Dendritic cell treated with granulocyte-macrophage colony-stimulating factor and Interleukin-4, amounts not matched to agents 40 ng/mL and 50 ng/mL, for 4 days (primary cell): Measurements from ENCODE around the gene DGKB.

Experiments used
- H3K27ac Mint-ChIP-seq: one replicate; pipeline ENCODE4 v1.8.0; 2022; ENCODE audit warnings: mild to moderate bottlenecking, mixed read lengths
- H3K27me3 Mint-ChIP-seq: one replicate; pipeline ENCODE4 v1.8.0; 2022; ENCODE audit warnings: mild to moderate bottlenecking, mixed read lengths
- H3K36me3 Mint-ChIP-seq: one replicate; pipeline ENCODE4 v1.8.0; 2022; ENCODE audit warnings: low read depth, mixed read lengths
- H3K4me1 Mint-ChIP-seq: one replicate; pipeline ENCODE4 v1.8.0; 2022; ENCODE audit warnings: low read depth, mixed read lengths
- H3K4me3 Mint-ChIP-seq: one replicate; pipeline ENCODE4 v1.8.0; 2022; ENCODE audit warnings: mild to moderate bottlenecking, moderate library complexity, mixed read lengths
- H3K9me3 Mint-ChIP-seq: one replicate; pipeline ENCODE4 v1.8.0; 2022; ENCODE audit warnings: mixed read lengths
- intact Hi-C: fragments of 100-400 bp; cut with micrococcal nuclease; formaldehyde crosslinking; loops from one replicate; pipeline ENCODE4 v1.15.0; 2022

Gene DGKB

DNA sequence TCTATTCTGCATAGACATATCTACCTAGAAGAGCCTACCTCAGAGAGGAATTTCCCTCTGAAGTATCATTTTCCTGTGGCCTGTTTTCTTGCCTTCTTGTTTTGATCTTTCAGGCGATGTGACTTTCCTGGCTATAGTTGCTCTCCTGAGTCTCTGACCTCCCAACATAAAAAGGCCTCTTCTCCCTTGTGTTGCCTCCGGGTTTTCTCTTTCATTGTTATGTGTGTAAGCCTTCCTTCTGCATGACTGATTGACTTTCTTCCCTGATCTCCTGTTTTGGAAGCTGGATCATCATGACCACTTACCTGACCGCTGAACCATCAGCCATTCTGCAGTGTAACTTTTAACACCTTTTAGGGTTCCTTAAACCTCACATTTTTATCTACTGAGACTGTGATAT lies 471.6 kb downstream of the DGKB start:
- no peaks in the 10 kb centered on the region for H3K27me3 Mint-ChIP-seq
- H3K4me3 Mint-ChIP-seq, result no peak overlapping the region
- intact Hi-C loops, result no loop called here
- no peaks in the 10 kb centered on the region for H3K4me1 Mint-ChIP-seq
- H3K9me3 Mint-ChIP-seq, result peaks cover 36% of the 10 kb centered on the region
- no peak overlapping the region for H3K27ac Mint-ChIP-seq
- no peaks in the 10 kb centered on the region for H3K36me3 Mint-ChIP-seq

- peaks cover 11% of the 10 kb centered on the region for H3K9me3 Mint-ChIP-seq
- H3K4me3 Mint-ChIP-seq, result no peak overlapping the region
- H3K36me3 Mint-ChIP-seq, result no peaks in the 10 kb centered on the region
- intact Hi-C loops, result no loop called here
- no peaks in the 10 kb centered on the region for H3K27me3 Mint-ChIP-seq
- no peaks in the 10 kb centered on the region for H3K4me1 Mint-ChIP-seq
- H3K27ac Mint-ChIP-seq, result no peak overlapping the region
Observed at GRCh38 chr7:14425559-14425958, 477.0 kb downstream of the DGKB start.

DNA sequence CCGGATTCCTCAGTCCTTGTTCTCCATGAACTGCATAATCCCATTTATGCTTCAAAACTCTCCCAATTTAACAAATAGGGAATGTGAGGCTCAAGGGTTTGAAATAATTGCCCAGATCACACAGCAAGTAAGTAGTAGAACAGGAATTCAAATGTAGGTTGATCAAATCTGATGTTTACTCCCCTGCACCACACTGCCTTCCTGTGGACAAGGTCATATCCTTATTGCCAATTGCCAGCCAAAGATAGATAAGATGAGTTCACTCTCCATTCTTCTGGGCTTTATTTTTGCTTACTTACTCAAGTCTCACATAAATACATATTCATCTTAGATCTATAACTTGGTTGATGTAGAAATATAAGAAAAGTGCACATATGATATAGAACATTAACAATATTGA lies 477.9 kb downstream of the DGKB start:
- no peaks in the 10 kb centered on the region for H3K36me3 Mint-ChIP-seq
- H3K27me3 Mint-ChIP-seq, result no peaks in the 10 kb centered on the region
- no peak overlapping the region for H3K4me3 Mint-ChIP-seq
- no peak overlapping the region for H3K27ac Mint-ChIP-seq
- intact Hi-C loops, result no loop called here
- H3K9me3 Mint-ChIP-seq, result peaks cover 11% of the 10 kb centered on the region
- H3K4me1 Mint-ChIP-seq, result no peaks in the 10 kb centered on the region

GRCh38 chr7:14420768-14421167 lies 481.8 kb downstream of the DGKB start:
- Mint-ChIP-seq H3K27me3 (no peaks in the 10 kb centered on the region), H3K27ac (no peak overlapping the region), H3K36me3 (no peaks in the 10 kb centered on the region), H3K9me3 (peaks cover 11% of the 10 kb centered on the region), H3K4me3 (no peak overlapping the region), H3K4me1 (no peaks in the 10 kb centered on the region)
- intact Hi-C loops, result no loop called here

DNA sequence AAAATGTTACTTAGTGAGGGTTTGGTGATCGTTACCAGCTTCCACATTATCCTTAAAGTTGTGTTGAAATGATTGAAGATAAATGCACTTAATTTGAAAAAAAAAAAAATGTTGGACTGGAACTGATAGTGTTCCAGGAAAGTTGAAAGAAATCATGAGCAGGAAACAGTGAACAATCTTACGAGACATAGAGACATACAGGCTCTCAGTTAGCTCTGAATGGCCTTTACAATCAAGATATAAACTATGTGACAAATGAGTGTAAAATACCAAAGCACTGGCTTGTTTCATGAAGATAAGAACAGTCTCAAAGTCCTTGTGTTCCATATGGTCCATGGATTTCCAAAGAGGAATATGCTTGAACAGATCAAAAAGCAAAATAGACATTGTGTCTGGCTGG lies 483.0 kb downstream of the DGKB start:
- intact Hi-C loops, result no loop called here
- Mint-ChIP-seq H3K36me3 (no peaks in the 10 kb centered on the region), H3K4me3 (no peak overlapping the region), H3K4me1 (no peaks in the 10 kb centered on the region), H3K27me3 (no peaks in the 10 kb centered on the region), H3K27ac (no peak overlapping the region), H3K9me3 (peaks cover 10% of the 10 kb centered on the region)

DNA sequence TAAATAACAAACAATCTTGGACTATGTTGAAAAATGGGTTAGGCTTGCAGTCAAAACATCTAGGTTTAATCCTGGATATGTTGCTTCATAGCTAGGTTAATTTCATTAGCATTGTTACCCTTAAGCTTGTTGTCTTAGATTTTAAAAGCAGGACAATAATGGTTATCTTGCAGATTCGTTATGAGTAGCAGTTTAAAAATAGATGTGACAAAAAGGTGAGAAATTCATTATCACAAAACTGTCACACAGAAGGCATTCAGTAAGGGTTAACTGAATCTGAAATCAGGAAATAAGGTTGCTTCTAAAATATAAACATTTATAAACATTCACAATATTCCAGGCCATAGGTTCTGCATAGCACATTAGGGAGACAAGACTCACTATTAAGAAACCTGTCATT lies 483.9 kb downstream of the DGKB start:
- Mint-ChIP-seq H3K4me1 (no peaks in the 10 kb centered on the region), H3K9me3 (peaks cover 1% of the 10 kb centered on the region), H3K4me3 (no peak overlapping the region), H3K27me3 (no peaks in the 10 kb centered on the region), H3K27ac (no peak overlapping the region), H3K36me3 (no peaks in the 10 kb centered on the region)
- intact Hi-C loops, result no loop called here

GRCh38 chr7:14414274-14414986 lies 488.1 kb downstream of the DGKB start:
- Mint-ChIP-seq H3K36me3 (no peaks in the 10 kb centered on the region), H3K27ac (no peak overlapping the region), H3K9me3 (peaks cover 10% of the 10 kb centered on the region), H3K27me3 (no peaks in the 10 kb centered on the region), H3K4me3 (no peak overlapping the region), H3K4me1 (no peaks in the 10 kb centered on the region)
- intact Hi-C loops, result no loop called here

GRCh38 chr7:14407246-14408015 lies 495.1 kb downstream of the DGKB start:
- intact Hi-C loops, result no loop called here
- no peaks in the 10 kb centered on the region for H3K27me3 Mint-ChIP-seq
- peaks cover 14% of the 10 kb centered on the region for H3K9me3 Mint-ChIP-seq
- H3K4me3 Mint-ChIP-seq, result no peak overlapping the region
- H3K36me3 Mint-ChIP-seq, result no peaks in the 10 kb centered on the region
- no peaks in the 10 kb centered on the region for H3K4me1 Mint-ChIP-seq
- no peak overlapping the region for H3K27ac Mint-ChIP-seq

- no peak overlapping the region for H3K4me3 Mint-ChIP-seq
- H3K36me3 Mint-ChIP-seq, result no peaks in the 10 kb centered on the region
- intact Hi-C loops, result no loop called here
- H3K4me1 Mint-ChIP-seq, result no peaks in the 10 kb centered on the region
- H3K9me3 Mint-ChIP-seq, result peaks cover 13% of the 10 kb centered on the region
- no peaks in the 10 kb centered on the region for H3K27me3 Mint-ChIP-seq
- H3K27ac Mint-ChIP-seq, result no peak overlapping the region
Observed at GRCh38 chr7:14403587-14403986, 499.0 kb downstream of the DGKB start.

- Mint-ChIP-seq H3K4me1 (no peaks in the 10 kb centered on the region), H3K4me3 (no peak overlapping the region), H3K27me3 (no peaks in the 10 kb centered on the region), H3K27ac (no peak overlapping the region), H3K9me3 (peaks cover 28% of the 10 kb centered on the region), H3K36me3 (no peaks in the 10 kb centered on the region)
- intact Hi-C loops, result no loop called here
Observed at GRCh38 chr7:14400271-14400670, 502.3 kb downstream of the DGKB start.

DNA sequence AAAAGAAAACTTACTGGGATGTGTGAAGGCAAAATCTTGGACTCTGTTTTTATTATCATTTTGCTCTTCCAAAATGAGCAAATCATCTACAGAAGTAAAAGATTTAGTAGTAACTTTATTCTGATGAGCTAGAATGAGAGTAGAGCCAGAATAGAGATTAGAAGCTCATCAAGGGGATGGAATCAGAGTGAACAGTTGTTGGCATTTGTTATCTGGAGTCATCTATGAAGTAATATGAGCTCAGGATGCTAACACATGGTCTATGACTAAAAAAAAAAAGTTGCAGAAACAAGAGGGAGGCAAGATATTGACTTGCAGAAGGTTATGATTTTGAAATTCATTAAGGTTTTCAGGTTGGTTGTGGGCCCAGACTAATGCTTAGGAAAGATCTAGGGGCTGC lies 504.0 kb downstream of the DGKB start:
- Mint-ChIP-seq H3K36me3 (no peaks in the 10 kb centered on the region), H3K9me3 (peaks cover 30% of the 10 kb centered on the region), H3K4me1 (no peaks in the 10 kb centered on the region), H3K27ac (no peak overlapping the region), H3K4me3 (no peak overlapping the region), H3K27me3 (no peaks in the 10 kb centered on the region)
- intact Hi-C loops, result no loop called here

DNA sequence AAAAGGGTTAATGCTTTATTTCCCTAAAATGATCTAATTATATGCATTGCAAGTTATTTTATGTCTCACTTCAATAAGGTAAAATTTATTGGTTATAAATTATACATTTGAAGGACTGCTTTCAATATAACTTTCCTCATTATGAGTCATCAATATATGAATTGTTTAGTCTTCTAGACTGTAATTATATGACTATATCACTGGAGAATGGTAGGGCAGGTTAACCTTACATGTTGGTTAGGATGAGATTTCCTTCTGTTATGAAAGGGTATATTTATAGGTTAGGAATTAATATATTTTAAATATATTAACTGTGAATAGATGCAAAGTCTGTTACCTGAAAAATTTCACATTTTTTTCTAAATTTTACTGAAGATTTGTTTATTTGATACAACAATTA lies 506.7 kb downstream of the DGKB start:
- Mint-ChIP-seq H3K36me3 (no peaks in the 10 kb centered on the region), H3K9me3 (peaks cover 29% of the 10 kb centered on the region), H3K27ac (no peak overlapping the region), H3K4me3 (no peak overlapping the region), H3K4me1 (no peaks in the 10 kb centered on the region), H3K27me3 (no peaks in the 10 kb centered on the region)
- intact Hi-C loops, result no loop called here

DNA sequence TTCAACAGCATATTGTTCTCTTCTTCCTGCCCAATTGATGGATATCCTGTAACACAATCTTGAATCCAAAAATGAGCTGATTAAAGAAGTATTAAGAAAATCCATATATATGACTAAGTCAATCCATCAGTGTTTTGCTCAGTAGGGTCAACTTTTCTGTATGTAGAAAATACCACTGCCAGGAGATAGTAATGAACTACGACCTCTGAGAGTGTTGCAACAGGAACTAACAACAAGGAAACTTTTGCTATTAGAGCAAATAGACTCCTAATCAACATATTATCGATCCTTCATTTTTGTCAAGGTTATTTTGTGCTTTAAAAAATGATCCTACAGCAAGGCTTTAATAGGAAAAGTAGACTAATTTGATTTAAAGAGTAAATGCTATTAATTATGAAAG lies 507.8 kb downstream of the DGKB start:
- no peaks in the 10 kb centered on the region for H3K36me3 Mint-ChIP-seq

GRCh38 chr7:14389595-14389994 lies 513.0 kb downstream of the DGKB start:
- Mint-ChIP-seq H3K4me3 (no peak overlapping the region), H3K9me3 (peaks cover 17% of the 10 kb centered on the region), H3K4me1 (no peaks in the 10 kb centered on the region), H3K27me3 (no peaks in the 10 kb centered on the region), H3K27ac (no peak overlapping the region), H3K36me3 (no peaks in the 10 kb centered on the region)
- intact Hi-C loops, result no loop called here

More for the DNA sequence above, 507.8 kb downstream of the DGKB start:
- Mint-ChIP-seq H3K27me3 (no peaks in the 10 kb centered on the region), H3K4me1 (no peaks in the 10 kb centered on the region), H3K27ac (no peak overlapping the region), H3K4me3 (no peak overlapping the region), H3K9me3 (peaks cover 29% of the 10 kb centered on the region)
- intact Hi-C loops, result no loop called here

GRCh38 chr7:14389181-14389591 lies 513.4 kb downstream of the DGKB start:
- Mint-ChIP-seq H3K4me1 (no peaks in the 10 kb centered on the region), H3K36me3 (no peaks in the 10 kb centered on the region), H3K9me3 (peaks cover 17% of the 10 kb centered on the region), H3K27ac (no peak overlapping the region), H3K4me3 (no peak overlapping the region), H3K27me3 (no peaks in the 10 kb centered on the region)
- intact Hi-C loops, result no loop called here
